COLO829 (cell line): ENCODE results near the gene SHC3.

Experiments used
- DNase-seq: peaks from one replicate; pipeline ENCODE4 v3.0.0; 2012; ENCODE audit warnings: low spot score

The SHC3 gene

GRCh38 chr9:89052470-89053097 lies 126.0 kb downstream of the SHC3 start:
- DNase-seq: no peak

GRCh38 chr9:89051421-89052025 lies 127.1 kb downstream of the SHC3 start:
- no peak for DNase-seq

- no peak for DNase-seq
Measured at GRCh38 chr9:89049646-89050045, 129.0 kb downstream of the SHC3 start.

GRCh38 chr9:89048616-89049015 lies 130.0 kb downstream of the SHC3 start:
- DNase-seq: no peak

- no peak for DNase-seq
Measured at GRCh38 chr9:89047667-89048066, 131.0 kb downstream of the SHC3 start.

GRCh38 chr9:89046832-89047231 lies 131.8 kb downstream of the SHC3 start:
- DNase-seq: no peak

- DNase-seq: no peak
Measured at GRCh38 chr9:89044881-89045280, 133.7 kb downstream of the SHC3 start.

- no peak for DNase-seq
Measured at GRCh38 chr9:89044104-89044503, 134.5 kb downstream of the SHC3 start.

- DNase-seq: no peak
Measured at GRCh38 chr9:89042984-89043383, 135.6 kb downstream of the SHC3 start.

GRCh38 chr9:89039664-89040063 lies 139.0 kb downstream of the SHC3 start:
- DNase-seq: no peak

- DNase-seq: no peak
Measured at GRCh38 chr9:89039104-89039465, 139.5 kb downstream of the SHC3 start.

GRCh38 chr9:89038382-89039103 lies 140.1 kb downstream of the SHC3 start:
- DNase-seq: no peak

GRCh38 chr9:89037891-89038290 lies 140.7 kb downstream of the SHC3 start:
- no peak for DNase-seq

GRCh38 chr9:89037346-89037745 lies 141.3 kb downstream of the SHC3 start:
- no peak for DNase-seq

GRCh38 chr9:89036891-89037290 lies 141.7 kb downstream of the SHC3 start:
- no peak for DNase-seq

GRCh38 chr9:89036383-89036782 lies 142.2 kb downstream of the SHC3 start:
- no peak for DNase-seq

- no peak for DNase-seq
Measured at GRCh38 chr9:89032661-89033060, 146.0 kb downstream of the SHC3 start.

GRCh38 chr9:89032173-89032572 lies 146.4 kb downstream of the SHC3 start:
- no peak for DNase-seq

- no peak for DNase-seq
Measured at GRCh38 chr9:89029788-89030187, 148.8 kb downstream of the SHC3 start.

- DNase-seq: no peak
Measured at GRCh38 chr9:89026876-89027275, 151.7 kb downstream of the SHC3 start.

GRCh38 chr9:89025553-89025952 lies 153.1 kb downstream of the SHC3 start:
- DNase-seq: no peak

GRCh38 chr9:89024727-89025126 lies 153.9 kb downstream of the SHC3 start:
- no peak for DNase-seq

GRCh38 chr9:89023740-89024139 lies 154.9 kb downstream of the SHC3 start:
- DNase-seq: no peak

GRCh38 chr9:89022902-89023301 lies 155.7 kb downstream of the SHC3 start:
- no peak for DNase-seq
